HT-29 (cell line): ENCODE measurements around the gene GOLGA1. TPM values are rescaled to one million over a fixed set of nuclear protein-coding genes. Genes with fewer than 3 reads are reported as not detected.

Experiments
- DNase-seq: peaks from one replicate; pipeline ENCODE4 v3.0.0-alpha.2; 2015; ENCODE audit warnings: low spot score
- total RNA-seq: library from RNA; depleted of rRNA; stranded (reverse); fragments of >200 nt; shearing (Covaris generic); gene quantifications from 2 replicates; pipeline ENCODE4 v1.2.3, GENCODE V29; 2014

GOLGA1 gene
- total RNA-seq, 1 experiment from 2014 or later = 5.0 TPM

- DNase-seq = no peak
Observed at GRCh38 chr9:124882231-124882630, 58.7 kb downstream of the GOLGA1 start.

GRCh38 chr9:124881138-124881743 lies 59.6 kb downstream of the GOLGA1 start:
- DNase-seq = no peak

DNA sequence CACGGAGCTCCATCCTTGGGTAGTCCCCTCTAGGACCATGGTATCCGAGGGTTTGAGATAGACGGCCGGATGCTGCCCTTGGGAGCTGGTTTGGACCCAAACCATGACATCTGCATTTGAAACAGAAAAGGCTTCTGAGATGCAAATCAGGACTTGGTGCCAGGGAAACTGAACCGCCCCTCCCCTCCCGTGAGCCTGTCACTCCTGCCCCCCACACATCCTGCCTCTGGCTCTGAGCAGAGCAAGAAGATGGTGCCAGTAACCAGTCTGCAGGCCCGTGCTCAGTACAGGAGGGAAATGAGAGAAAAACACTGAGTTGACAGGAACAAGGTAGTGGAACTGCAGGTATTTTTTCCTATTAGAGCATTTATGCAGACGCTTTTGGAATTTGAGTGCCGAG lies 60.4 kb downstream of the GOLGA1 start:
- DNase-seq = no peak

- no peak for DNase-seq
Observed at GRCh38 chr9:124879226-124879625, 61.7 kb downstream of the GOLGA1 start.

DNA sequence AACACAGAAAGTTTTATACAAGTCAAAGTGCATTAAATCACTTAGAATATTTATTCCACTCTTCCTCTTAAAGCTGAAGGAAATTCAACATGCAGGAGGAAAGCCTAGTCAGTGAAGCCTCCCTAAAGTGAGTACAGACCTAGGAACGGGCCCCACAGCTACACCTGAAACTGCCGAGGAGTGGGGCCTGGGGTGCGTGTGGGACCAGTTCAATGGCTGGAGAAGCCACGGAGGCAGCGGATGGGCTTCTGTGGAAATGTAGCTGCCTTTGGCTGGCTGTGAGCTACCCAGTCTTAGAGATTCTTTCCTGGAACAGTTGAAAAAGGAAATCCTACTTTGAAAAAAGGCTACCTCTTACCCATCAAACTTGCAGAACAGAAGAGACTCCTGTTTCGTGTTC lies 62.4 kb downstream of the GOLGA1 start:
- no peak for DNase-seq

DNA sequence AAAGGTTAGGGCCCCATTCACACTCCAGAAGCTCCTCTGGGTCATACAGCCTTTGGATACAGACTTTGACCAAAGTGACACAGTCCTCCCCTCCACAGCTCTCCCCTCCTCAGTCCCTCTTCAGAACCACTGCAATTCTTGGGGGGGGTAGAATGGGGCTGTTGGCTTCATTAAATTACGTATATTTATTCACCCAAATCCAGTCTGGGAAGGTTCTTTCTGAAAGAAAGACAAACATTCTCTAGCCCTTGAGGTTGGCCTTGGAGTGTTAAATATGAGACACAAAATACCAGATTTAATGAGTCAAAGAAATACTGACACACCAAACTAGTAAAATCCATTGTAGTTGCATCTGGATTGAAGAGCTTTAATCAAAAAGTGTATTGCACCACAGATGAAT lies 62.9 kb downstream of the GOLGA1 start:
- no peak for DNase-seq

DNA sequence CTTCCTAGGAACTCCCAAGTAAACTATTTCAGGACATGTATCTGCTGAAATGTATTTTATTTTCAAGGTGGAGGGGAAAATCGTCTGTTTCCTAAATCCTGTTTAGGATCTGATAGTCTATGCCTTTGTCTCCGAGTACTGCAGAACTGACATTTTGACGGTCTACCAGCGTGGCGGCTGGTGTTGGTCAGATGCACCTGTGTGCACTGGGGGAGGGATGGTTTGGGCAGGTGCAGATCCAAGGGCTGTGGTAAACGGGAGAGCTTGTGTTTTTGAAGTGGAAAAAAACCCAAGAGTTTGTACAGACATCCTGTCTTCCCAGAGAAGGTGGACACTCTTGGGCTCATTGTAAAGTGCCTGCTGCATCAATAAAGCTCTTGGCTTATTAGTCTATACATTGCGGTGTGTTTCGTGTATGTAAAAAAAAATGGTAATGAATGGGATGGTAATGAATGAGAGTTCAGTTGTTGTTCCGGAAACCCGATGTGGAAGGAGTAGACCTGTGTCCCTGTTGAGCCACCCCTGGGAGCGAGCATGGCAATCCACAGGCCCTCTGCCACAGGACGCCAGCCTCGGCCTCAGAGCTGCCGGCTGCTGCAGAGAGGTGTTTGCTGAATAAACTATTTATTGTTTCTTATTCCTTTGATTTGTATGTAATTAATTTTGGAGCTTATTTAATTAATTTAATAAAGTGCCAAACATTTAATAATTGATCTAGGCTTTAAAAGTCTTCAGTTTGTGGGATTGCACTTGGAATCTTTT lies 63.7 kb downstream of the GOLGA1 start:
- DNase-seq = no peak

- DNase-seq = no peak
Observed at GRCh38 chr9:124875501-124875900, 65.4 kb downstream of the GOLGA1 start.

GRCh38 chr9:124873664-124874063 lies 67.2 kb downstream of the GOLGA1 start:
- no peak for DNase-seq

GRCh38 chr9:124871156-124871561 lies 69.7 kb downstream of the GOLGA1 start:
- DNase-seq = no peak

GRCh38 chr9:124870723-124871122 lies 70.2 kb downstream of the GOLGA1 start:
- no peak for DNase-seq

- peak; percentile 59 for DNase-seq
Observed at GRCh38 chr9:124869986-124870560, 70.8 kb downstream of the GOLGA1 start.

DNA sequence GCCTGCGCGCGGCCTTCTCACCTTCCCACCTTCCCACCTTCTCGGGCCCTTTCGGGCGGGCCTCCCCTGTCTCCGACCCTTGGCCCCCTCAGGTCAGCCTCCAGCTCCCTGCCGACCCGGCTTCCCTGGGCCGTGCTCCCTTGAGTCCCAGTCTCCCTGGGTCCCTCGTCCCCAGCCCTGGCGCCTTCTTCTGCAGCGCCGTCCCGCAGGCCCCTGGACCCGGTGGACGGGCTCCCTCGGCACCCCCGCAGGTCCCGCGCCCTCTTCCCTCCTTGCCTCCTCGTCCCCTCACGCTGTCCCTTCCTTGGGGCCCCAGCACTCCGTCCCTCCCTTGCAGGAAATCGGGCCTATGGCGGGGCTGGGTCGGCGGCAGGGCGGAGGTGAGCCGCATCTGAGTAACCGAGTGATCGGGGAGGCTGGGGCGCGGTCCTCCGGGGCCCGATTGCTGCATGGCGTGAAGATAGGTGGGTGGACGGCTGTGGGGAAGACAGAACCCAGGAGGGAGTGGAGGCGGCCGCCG lies 71.4 kb downstream of the GOLGA1 start:
- peak; percentile 26 for DNase-seq

GRCh38 chr9:124868511-124869465 lies 72.1 kb downstream of the GOLGA1 start:
- DNase-seq = peak; percentile 93

GRCh38 chr9:124863371-124863871 lies 77.5 kb downstream of the GOLGA1 start:
- peak; percentile 40 for DNase-seq

GRCh38 chr9:124861342-124862229 lies 79.3 kb downstream of the GOLGA1 start, which contains the start of the genes ARPC5L and RPL35:
TSS of gene ARPC5L (plus strand) at chr9:124862130. CDS start at chr9:124869291, 7,161 bp downstream.
TSS of gene RPL35 (minus strand) at chr9:124861957. CDS start at chr9:124861912, 45 bp downstream.
- DNase-seq = peak; percentile 96

DNA sequence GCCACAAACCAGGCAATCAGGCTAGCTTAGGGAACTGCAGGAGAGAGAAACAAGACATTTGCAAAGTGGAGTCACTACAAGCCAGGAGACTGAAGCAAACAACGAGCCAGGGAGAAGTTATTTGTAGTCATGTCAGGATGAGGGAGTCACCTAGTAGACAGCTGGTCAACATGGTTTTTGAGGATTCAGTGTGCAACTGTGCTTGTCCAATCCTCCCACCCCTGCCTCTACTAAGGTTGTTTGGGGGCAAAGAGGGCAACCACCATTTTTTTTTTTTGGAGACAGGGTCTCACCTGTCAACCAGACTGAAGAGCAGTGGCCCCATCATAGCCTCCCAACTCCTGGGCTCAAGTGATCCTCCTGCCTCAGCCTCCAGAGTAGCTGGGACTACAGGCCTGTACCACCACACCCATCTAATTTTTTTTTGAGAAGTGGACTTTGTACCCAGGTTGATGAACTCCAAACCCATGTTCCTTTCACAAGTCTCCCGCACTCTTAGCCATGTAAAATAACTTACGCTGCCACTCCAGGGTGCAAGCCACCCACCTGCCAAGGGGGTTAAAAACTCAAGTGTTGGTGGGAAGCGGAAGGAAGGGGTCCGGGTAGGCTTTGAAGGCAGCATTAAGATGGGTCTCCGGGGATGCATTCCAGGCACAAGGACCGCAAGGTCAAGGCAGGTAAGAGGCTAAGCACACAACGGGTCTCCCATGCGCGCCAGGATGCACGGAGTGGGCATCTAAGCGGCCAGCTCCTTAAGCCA lies 80.1 kb downstream of the GOLGA1 start:
- DNase-seq = no peak

DNA sequence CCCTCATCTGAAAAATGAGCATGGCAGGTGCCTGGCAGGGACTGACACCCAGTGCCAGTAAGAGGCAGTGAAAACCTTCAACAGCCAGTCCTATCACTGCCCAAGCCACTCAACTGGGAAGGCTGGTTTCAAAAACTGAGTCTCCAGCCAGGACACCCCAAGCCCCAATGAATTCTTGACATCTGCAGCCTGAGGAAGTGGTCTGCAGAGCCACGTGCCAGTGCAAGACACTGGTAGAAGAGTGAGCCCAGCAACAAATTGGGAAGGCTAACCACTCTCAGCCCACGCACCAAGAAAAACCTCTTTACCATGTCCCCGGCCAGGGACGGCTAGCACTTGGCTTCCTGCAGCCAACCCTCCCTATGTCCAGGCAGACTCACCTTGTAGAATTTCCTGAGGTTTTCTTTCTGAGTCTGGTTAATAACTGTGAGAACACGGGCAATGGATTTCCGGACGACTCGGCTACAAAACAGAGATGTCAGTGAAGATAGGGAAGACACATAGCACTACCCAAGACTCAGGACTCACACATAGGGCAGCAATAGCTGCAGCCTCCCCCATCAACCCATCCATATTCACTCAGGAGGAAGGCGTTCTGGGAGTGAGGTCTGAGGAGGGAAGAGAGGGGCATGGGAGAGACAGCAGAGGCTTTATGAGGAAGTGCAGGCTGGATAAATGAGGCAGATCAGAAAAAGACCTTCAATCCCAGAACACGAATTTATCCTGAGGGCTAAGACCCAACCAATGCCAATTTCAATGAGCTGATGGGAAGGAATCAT lies 80.9 kb downstream of the GOLGA1 start:
- no peak for DNase-seq
